ENCODE data around the gene SYDE1. TPM values are rescaled to one million over a fixed set of nuclear protein-coding genes. Genes with fewer than 3 reads are reported as not detected.

The SYDE1 gene
- total RNA-seq, 2 experiments from 2014 or later: 0.22 TPM; not detected in 1

- no peak within 1 kb of the TSS for H3K27ac ChIP-seq (ENCODE audit: low read depth in 1 of 2, low read length in 2 of 2)
Observed at GRCh38 chr19:15081911-15082310, 25.3 kb upstream of the SYDE1 start, which contains the start of gene OR1I1. Gene OR1I1 (plus strand): TSS chr19:15082211. CDS start chr19:15087066, 4,855 bp downstream.

GRCh38 chr19:15087182-15087581, 20.0 kb upstream of the SYDE1 start:
- peaks cover 32% of the 10 kb centered on the region for H3K27me3 Mint-ChIP-seq
- ATAC-seq (ENCODE audit: poor library complexity) (no peak), DNase-seq (no peak)
- H3K36me3 Mint-ChIP-seq (ENCODE audit: low read depth): no peaks in the 10 kb centered on the region
- H3K27ac Mint-ChIP-seq: no peak overlapping the region
- TF ChIP-seq CTCF (IDR thresholded peaks at IDR 0.05): no peak
- ChIA-PET CTCF (no interaction called here), POLR2A (no interaction called here)
- Histone ChIP-seq H3K27me3 (ENCODE audit: control insufficient read depth in 1 of 2, insufficient read depth in 2 of 2, low read length in 2 of 2) (peaks cover 2 to 18% of the 10 kb centered on the region in 2 experiments), H3K9me3 (ENCODE audit: control insufficient read depth in 1 of 2, insufficient read depth in 1 of 2, low read length in 2 of 2) (no peaks in the 10 kb centered on the region), H3K4me1 (ENCODE audit: insufficient read depth, low read length) (peaks cover 5% of the 10 kb centered on the region), H3K4me3 (ENCODE audit: low read length) (no peak overlapping the region), H3K27ac (ENCODE audit: low read depth in 1 of 2, low read length in 2 of 2) (no peak overlapping the region), H3K36me3 (ENCODE audit: insufficient read depth, low read length) (no peaks in the 10 kb centered on the region)
- no peak overlapping the region for H3K4me3 Mint-ChIP-seq
- intact Hi-C loops (cut with DNase I, micrococcal nuclease): no loop called here
- H3K9me3 Mint-ChIP-seq: no peaks in the 10 kb centered on the region
- H3K4me1 Mint-ChIP-seq (ENCODE audit: low read depth): peaks cover 5% of the 10 kb centered on the region

More at GRCh38 chr19:15081911-15082310, 25.3 kb upstream of the SYDE1 start, which contains the start of gene OR1I1:
- H3K4me3 ChIP-seq (ENCODE audit: low read length): no peak within 1 kb of the TSS
- H3K4me3 Mint-ChIP-seq: no peak within 1 kb of the TSS
- POLR2A ChIA-PET: interaction anchor here (0.6 kb wide), 1 partner anchor 149 kb away, joined by 3 read pairs; no protein-coding TSS in a partner anchor
- no peaks in the 10 kb centered on the region for H3K4me1 ChIP-seq (ENCODE audit: insufficient read depth, low read length)
- H3K27me3 Mint-ChIP-seq: peaks cover 42% of the 10 kb centered on the region
- CTCF ChIA-PET: interaction anchor here (0.9 kb wide), 1 partner anchor 10 kb away, joined by 3 read pairs; no protein-coding TSS in a partner anchor
- intact Hi-C loops (cut with DNase I, micrococcal nuclease): no loop called here
- H3K4me1 Mint-ChIP-seq (ENCODE audit: low read depth): no peaks in the 10 kb centered on the region
- H3K9me3 ChIP-seq (ENCODE audit: control insufficient read depth in 1 of 2, insufficient read depth in 1 of 2, low read length in 2 of 2): no peaks in the 10 kb centered on the region
- DNase-seq (no peak), ATAC-seq (ENCODE audit: poor library complexity) (no peak)
- no peaks in the 10 kb centered on the region for H3K9me3 Mint-ChIP-seq
- no peaks in the 10 kb centered on the region for H3K36me3 Mint-ChIP-seq (ENCODE audit: low read depth)
- no peak within 1 kb of the TSS for H3K27ac Mint-ChIP-seq
- no peaks in the 10 kb centered on the region for H3K36me3 ChIP-seq (ENCODE audit: insufficient read depth, low read length)
- no peak for TF ChIP-seq CTCF (IDR thresholded peaks at IDR 0.05)
- peaks cover 4% of the 10 kb centered on the region in 2 experiments for H3K27me3 ChIP-seq (ENCODE audit: control insufficient read depth in 1 of 2, insufficient read depth in 2 of 2, low read length in 2 of 2)

GRCh38 chr19:15091918-15092753, 15.1 kb upstream of the SYDE1 start:
- DNase-seq: peak in 13 of 14 experiments; percentile 9 to 86 (median 37)
- peak overlapping the region; percentile 13 for H3K4me3 Mint-ChIP-seq
- peak; percentile 73 for ATAC-seq (ENCODE audit: poor library complexity)
- Histone ChIP-seq H3K27ac (ENCODE audit: low read depth in 1 of 2, low read length in 2 of 2) (no peak overlapping the region), H3K4me3 (ENCODE audit: low read length) (no peak overlapping the region), H3K4me1 (ENCODE audit: insufficient read depth, low read length) (peaks cover 8% of the 10 kb centered on the region), H3K36me3 (ENCODE audit: insufficient read depth, low read length) (no peaks in the 10 kb centered on the region), H3K9me3 (ENCODE audit: control insufficient read depth in 1 of 2, insufficient read depth in 1 of 2, low read length in 2 of 2) (no peaks in the 10 kb centered on the region), H3K27me3 (ENCODE audit: control insufficient read depth in 1 of 2, insufficient read depth in 2 of 2, low read length in 2 of 2) (peaks cover 0 to 13% of the 10 kb centered on the region in 2 experiments)
- intact Hi-C loops (cut with DNase I, micrococcal nuclease): loop anchor here (1.0 to 10.0 kb wide), 5 partner anchors 33 to 464 kb away; a partner anchor contains a TSS
- ChIA-PET POLR2A (interaction anchor here (0.7 to 1.8 kb wide), 7 partner anchors 183 to 465 kb away, joined by 3 to 11 read pairs (median 3); partner anchors contain the start of genes AKAP8 and AKAP8L), CTCF (interaction anchor here (0.6 to 1.8 kb wide), 30 partner anchors 9 to 1992 kb away, joined by 3 to 18 read pairs (median 4); partner anchors contain the start of genes AKAP8L, BRD4 and OR1I1)
- H3K36me3 Mint-ChIP-seq (ENCODE audit: low read depth): no peaks in the 10 kb centered on the region
- TF ChIP-seq CTCF (IDR thresholded peaks at IDR 0.05): peak; percentile 78
- H3K9me3 Mint-ChIP-seq: no peaks in the 10 kb centered on the region
- peaks cover 8% of the 10 kb centered on the region for H3K4me1 Mint-ChIP-seq (ENCODE audit: low read depth)
- peaks cover 10% of the 10 kb centered on the region for H3K27me3 Mint-ChIP-seq
- peak overlapping the region; percentile 56 for H3K27ac Mint-ChIP-seq

All from CD4-positive, alpha-beta T cell (primary cell).